CD4-positive, CD25-positive, alpha-beta regulatory T cell (primary cell): ENCODE data around the gene NBEA. TPM values are rescaled to one million over a fixed set of nuclear protein-coding genes. Genes with fewer than 3 reads are reported as not detected.

Experiments
- ATAC-seq, 2 donors: fragments of 150-1000 bp; cut with Tn5 transposase; one replicate each; pipeline ENCODE4 v1.10.0; 2021; ENCODE audit warnings: low read depth in 2 of 2, moderate number of reproducible peaks in 2 of 2, moderate library complexity in 1 of 2
- DNase-seq, 3 donors: peaks; one replicate each; pipeline versions ENCODE4 v3.0.0 to v3.0.0-alpha.2; 2012 to 2022; ENCODE audit warnings: mixed read lengths in 1 of 3
- H3K27ac ChIP-seq: one replicate; pipeline ENCODE4 v1.7.0; 2013; ENCODE audit warnings: mild to moderate bottlenecking, low read length; ENCODE audit not compliant: insufficient read depth, poor library complexity, severe bottlenecking
- H3K27me3 ChIP-seq: one replicate; pipeline ENCODE4 v1.7.0; 2013; ENCODE audit warnings: low read length; ENCODE audit not compliant: control insufficient read depth, insufficient read depth
- H3K36me3 ChIP-seq: one replicate; pipeline ENCODE4 v1.7.0; 2013; ENCODE audit warnings: mild to moderate bottlenecking, low read length, moderate library complexity; ENCODE audit not compliant: control insufficient read depth, insufficient read depth
- H3K4me1 ChIP-seq: 2 replicates; pipeline ENCODE4 v1.7.0; 2013; ENCODE audit warnings: mild to moderate bottlenecking, low read length; ENCODE audit not compliant: insufficient read depth, control insufficient read depth, poor library complexity, severe bottlenecking
- H3K4me3 ChIP-seq: one replicate; pipeline ENCODE4 v1.7.0; 2013; ENCODE audit warnings: low read depth, mild to moderate bottlenecking, low read length, moderate library complexity
- H3K9me3 ChIP-seq, 2 experiments: 1 replicate in 1 of 2; 2 replicates in 1 of 2; pipeline ENCODE4 v1.7.0; 2013; ENCODE audit warnings: low read length in 2 of 2, mild to moderate bottlenecking in 1 of 2, moderate library complexity in 1 of 2; ENCODE audit not compliant: control insufficient read depth in 2 of 2
- H3K27ac Mint-ChIP-seq, 3 donors: one replicate each; pipeline ENCODE4 v1.8.0; 2020 to 2022; ENCODE audit warnings: mild to moderate bottlenecking in 3 of 3, mixed read lengths in 3 of 3, moderate library complexity in 2 of 3
- H3K27me3 Mint-ChIP-seq: one replicate; pipeline ENCODE4 v1.8.0; 2022; ENCODE audit warnings: mild to moderate bottlenecking, mixed read lengths
- H3K36me3 Mint-ChIP-seq: one replicate; pipeline ENCODE4 v1.8.0; 2020; ENCODE audit warnings: mixed read lengths
- H3K4me1 Mint-ChIP-seq, 4 donors: one replicate each; pipeline ENCODE4 v1.8.0; 2020 to 2022; ENCODE audit warnings: mixed read lengths in 4 of 4, mild to moderate bottlenecking in 1 of 4
- H3K4me3 Mint-ChIP-seq, 4 donors: one replicate each; pipeline ENCODE4 v1.8.0; 2020 to 2022; ENCODE audit warnings: mild to moderate bottlenecking in 4 of 4, mixed read lengths in 4 of 4, moderate library complexity in 3 of 4
- H3K9me3 Mint-ChIP-seq, 7 donors: one replicate each; pipeline ENCODE4 v1.8.0; 2020 to 2022; ENCODE audit warnings: mixed read lengths in 7 of 7, mild to moderate bottlenecking in 3 of 7, moderate library complexity in 2 of 7
- polyA plus RNA-seq, 4 donors: library from polyadenylated mRNA; unstranded; fragments of 300-500 nt; fragmentation: Illumina TruSeq; gene quantifications; one replicate each; pipeline ENCODE4 v1.2.3, GENCODE V29; 2021
- total RNA-seq: library from RNA; stranded (reverse); gene quantifications from one replicate; pipeline ENCODE4 v1.2.3, GENCODE V29; 2022

Gene NBEA
- total and polyA plus RNA-seq, 5 donors from 2014 or later, result 0.02 to 1.1 (median 0.30) TPM

DNA sequence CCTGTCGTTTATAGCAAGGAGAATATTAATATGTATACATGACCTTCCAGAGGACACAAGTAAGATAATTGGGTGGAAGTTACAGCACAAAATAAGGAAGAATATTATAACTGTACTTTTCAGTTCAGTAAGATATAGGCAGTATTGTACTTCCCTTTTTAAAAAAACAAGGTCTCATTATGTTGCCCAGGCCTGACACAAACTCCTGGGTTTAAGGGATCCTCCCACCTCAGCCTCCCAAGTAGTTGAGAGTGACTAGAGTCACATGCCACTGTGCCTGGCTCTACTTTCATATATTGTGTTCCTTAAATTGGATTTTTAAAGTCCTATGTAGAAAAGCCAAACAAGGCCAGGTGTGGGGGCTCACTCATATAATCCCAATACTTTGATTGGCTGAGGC is 553.9 kb downstream of the NBEA start:
- no peaks in the 10 kb centered on the region for H3K36me3 Mint-ChIP-seq

DNA sequence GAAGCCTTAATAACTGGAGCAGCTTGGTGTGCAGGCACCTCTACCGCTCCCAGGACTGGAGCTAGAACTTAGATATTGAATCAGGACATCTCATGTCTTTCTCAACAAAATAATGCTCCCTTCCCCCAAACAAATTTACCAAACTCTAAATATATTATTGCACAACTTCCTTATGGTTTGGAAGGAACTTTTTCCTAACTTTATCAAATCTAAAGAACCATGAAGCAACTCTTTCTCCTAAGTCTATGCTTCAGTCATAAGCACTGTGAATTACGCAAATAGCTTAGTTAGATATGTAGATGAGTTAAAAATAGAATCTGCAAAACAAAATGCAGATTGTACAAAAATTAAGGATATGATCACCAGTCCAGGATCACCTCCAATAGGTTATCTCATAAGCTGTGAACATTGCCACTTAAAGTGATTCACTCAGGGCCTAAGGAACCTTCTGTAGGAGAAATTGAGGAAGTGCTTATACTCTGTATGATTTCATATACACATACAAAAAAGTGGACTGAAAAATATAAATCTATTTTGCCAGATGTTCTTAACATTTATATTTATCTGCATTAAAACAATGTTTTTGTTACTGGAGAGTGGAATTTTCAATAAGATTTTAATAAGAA is 554.8 kb downstream of the NBEA start:
- no peaks in the 10 kb centered on the region for H3K36me3 Mint-ChIP-seq
- H3K27ac Mint-ChIP-seq, result no peak overlapping the region
- DNase-seq, result no peak
- peaks cover 0 to 4% (median 0%) of the 10 kb centered on the region in 4 donors for H3K4me1 Mint-ChIP-seq
- H3K36me3 ChIP-seq, result no peaks in the 10 kb centered on the region
- no peak for ATAC-seq
- H3K27ac ChIP-seq, result no peak overlapping the region
- H3K4me1 ChIP-seq, result no peaks in the 10 kb centered on the region
- H3K27me3 ChIP-seq, result no peaks in the 10 kb centered on the region
- H3K9me3 ChIP-seq, result no peaks in the 10 kb centered on the region
- H3K4me3 Mint-ChIP-seq, result no peak overlapping the region
- H3K4me3 ChIP-seq, result no peak overlapping the region
- peaks cover 0 to 11% (median 1%) of the 10 kb centered on the region in 7 donors for H3K9me3 Mint-ChIP-seq
- no peaks in the 10 kb centered on the region for H3K27me3 Mint-ChIP-seq

More for the DNA sequence above, 553.9 kb downstream of the NBEA start:
- peaks cover 0 to 4% (median 0%) of the 10 kb centered on the region in 4 donors for H3K4me1 Mint-ChIP-seq
- no peak overlapping the region for H3K27ac ChIP-seq
- H3K27me3 Mint-ChIP-seq, result no peaks in the 10 kb centered on the region
- no peak overlapping the region for H3K27ac Mint-ChIP-seq
- H3K9me3 ChIP-seq, result no peaks in the 10 kb centered on the region
- no peaks in the 10 kb centered on the region for H3K27me3 ChIP-seq
- DNase-seq (no peak), ATAC-seq (no peak)
- no peak overlapping the region for H3K4me3 Mint-ChIP-seq
- no peaks in the 10 kb centered on the region for H3K4me1 ChIP-seq
- no peaks in the 10 kb centered on the region for H3K36me3 ChIP-seq
- H3K4me3 ChIP-seq, result no peak overlapping the region
- peaks cover 0 to 11% (median 3%) of the 10 kb centered on the region in 7 donors for H3K9me3 Mint-ChIP-seq

DNA sequence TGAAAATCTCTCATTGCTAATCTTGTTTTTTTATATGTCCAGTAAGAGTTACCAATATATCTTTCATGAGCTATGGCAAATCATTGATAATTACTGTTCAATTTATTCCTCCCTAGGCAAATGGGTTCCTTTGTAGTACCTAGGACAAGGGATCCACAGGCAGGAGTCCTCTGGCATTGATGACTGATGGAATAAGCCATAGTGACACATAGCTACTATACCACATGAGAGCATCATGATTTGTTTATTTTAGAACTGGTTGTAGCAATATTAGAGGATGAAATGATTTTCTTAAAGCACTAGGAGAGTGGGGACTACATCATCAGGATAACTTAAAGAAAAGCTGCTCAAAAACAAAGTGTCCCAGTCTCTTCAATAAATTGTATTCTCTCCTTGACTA is 556.2 kb downstream of the NBEA start:
- no peak for ATAC-seq
- Mint-ChIP-seq H3K4me1 (peaks cover 0 to 4% (median 0%) of the 10 kb centered on the region in 4 donors), H3K36me3 (no peaks in the 10 kb centered on the region), H3K9me3 (peaks cover 0 to 11% (median 0%) of the 10 kb centered on the region in 7 donors), H3K27ac (no peak overlapping the region), H3K27me3 (no peaks in the 10 kb centered on the region), H3K4me3 (no peak overlapping the region)
- Histone ChIP-seq H3K27ac (no peak overlapping the region), H3K4me1 (no peaks in the 10 kb centered on the region), H3K36me3 (no peaks in the 10 kb centered on the region), H3K27me3 (no peaks in the 10 kb centered on the region), H3K4me3 (no peak overlapping the region), H3K9me3 (no peaks in the 10 kb centered on the region)
- DNase-seq, result no peak

DNA sequence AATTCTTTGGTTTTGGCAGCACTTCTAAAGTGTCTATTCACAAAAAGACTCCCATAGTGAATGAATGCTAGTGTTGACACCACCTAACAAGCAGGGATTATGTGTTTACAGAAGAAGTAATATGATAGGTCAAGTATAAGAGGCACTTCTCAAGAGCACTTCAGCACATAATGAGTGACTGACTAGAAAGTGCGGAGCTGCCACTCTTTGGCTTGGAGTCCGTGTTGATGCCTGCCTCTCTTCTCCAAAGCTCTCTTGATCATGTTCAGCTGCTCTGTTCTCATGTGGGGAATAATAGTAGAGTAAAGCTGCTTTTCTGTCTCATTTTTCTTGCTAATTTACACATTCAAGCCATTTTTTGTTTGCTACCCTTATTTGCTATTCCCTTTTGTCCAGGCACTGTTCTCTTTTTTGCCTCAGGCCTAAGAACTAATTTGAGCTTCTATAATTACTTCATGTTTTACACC is 557.2 kb downstream of the NBEA start:
- DNase-seq (no peak), ATAC-seq (no peak)
- H3K36me3 ChIP-seq, result no peaks in the 10 kb centered on the region
- H3K9me3 Mint-ChIP-seq, result peaks cover 0 to 11% (median 0%) of the 10 kb centered on the region in 7 donors
- no peaks in the 10 kb centered on the region for H3K36me3 Mint-ChIP-seq
- H3K4me3 Mint-ChIP-seq, result no peak overlapping the region
- no peaks in the 10 kb centered on the region for H3K4me1 ChIP-seq
- H3K27me3 Mint-ChIP-seq, result no peaks in the 10 kb centered on the region
- peaks cover 0 to 4% (median 0%) of the 10 kb centered on the region in 4 donors for H3K4me1 Mint-ChIP-seq
- H3K9me3 ChIP-seq, result no peaks in the 10 kb centered on the region
- H3K27me3 ChIP-seq, result no peaks in the 10 kb centered on the region
- H3K27ac Mint-ChIP-seq, result no peak overlapping the region
- H3K27ac ChIP-seq, result no peak overlapping the region
- H3K4me3 ChIP-seq, result no peak overlapping the region

DNA sequence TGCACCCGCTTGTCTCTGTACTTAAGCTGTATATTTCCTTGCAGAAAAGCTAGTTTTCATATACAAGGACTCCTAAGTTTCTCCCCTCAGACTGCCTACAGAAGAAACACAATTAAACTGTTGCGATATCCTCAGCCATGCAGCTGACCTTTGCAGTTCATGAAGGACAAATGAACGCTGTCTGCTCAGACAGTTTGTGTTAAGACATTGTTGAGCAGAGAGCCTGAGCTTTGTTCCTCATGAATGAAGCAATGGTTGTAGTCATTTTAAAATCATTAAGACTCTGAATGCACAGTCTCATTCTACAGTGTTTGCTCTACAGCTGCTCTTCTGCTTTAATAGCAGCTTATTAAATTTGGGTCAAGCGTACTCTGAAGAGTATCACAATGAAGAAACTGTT is 557.6 kb downstream of the NBEA start:
- H3K4me3 Mint-ChIP-seq, result no peak overlapping the region
- H3K9me3 ChIP-seq, result no peaks in the 10 kb centered on the region
- no peaks in the 10 kb centered on the region for H3K36me3 ChIP-seq
- H3K27ac ChIP-seq, result no peak overlapping the region
- no peaks in the 10 kb centered on the region for H3K27me3 ChIP-seq
- peak overlapping the region in 1 of 3 donors; percentile 8 for H3K27ac Mint-ChIP-seq
- peaks cover 0 to 8% (median 0%) of the 10 kb centered on the region in 7 donors for H3K9me3 Mint-ChIP-seq
- peaks cover 0 to 4% (median 0%) of the 10 kb centered on the region in 4 donors for H3K4me1 Mint-ChIP-seq
- H3K36me3 Mint-ChIP-seq, result no peaks in the 10 kb centered on the region
- no peaks in the 10 kb centered on the region for H3K4me1 ChIP-seq
- H3K4me3 ChIP-seq, result no peak overlapping the region
- ATAC-seq, result no peak
- DNase-seq, result no peak
- H3K27me3 Mint-ChIP-seq, result no peaks in the 10 kb centered on the region

DNA sequence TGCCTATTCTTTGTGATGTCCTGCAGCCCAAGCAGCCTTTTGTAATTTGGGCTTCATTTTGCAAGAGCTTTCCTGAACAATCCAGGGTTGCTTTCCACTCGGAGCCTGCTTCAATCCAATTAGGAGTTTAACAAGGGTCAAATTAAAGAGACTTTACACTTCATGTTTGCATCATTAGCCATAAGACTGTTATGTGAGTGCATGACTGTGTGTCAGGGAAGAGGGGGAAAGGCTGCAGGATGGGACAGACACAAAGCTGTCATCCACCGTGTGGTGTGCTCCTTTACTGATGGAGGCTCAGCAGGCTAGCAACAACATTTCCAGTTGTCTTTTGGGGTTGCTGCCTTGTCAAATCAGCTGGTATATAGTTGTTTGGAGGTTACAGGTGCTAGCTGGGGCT is 558.1 kb downstream of the NBEA start:
- Histone ChIP-seq H3K9me3 (no peaks in the 10 kb centered on the region), H3K4me1 (no peaks in the 10 kb centered on the region), H3K36me3 (no peaks in the 10 kb centered on the region), H3K27ac (no peak overlapping the region), H3K4me3 (no peak overlapping the region), H3K27me3 (no peaks in the 10 kb centered on the region)
- Mint-ChIP-seq H3K4me1 (peaks cover 0 to 4% (median 0%) of the 10 kb centered on the region in 4 donors), H3K27ac (no peak overlapping the region), H3K36me3 (no peaks in the 10 kb centered on the region), H3K9me3 (peaks cover 0 to 4% (median 0%) of the 10 kb centered on the region in 7 donors), H3K27me3 (no peaks in the 10 kb centered on the region), H3K4me3 (no peak overlapping the region)
- DNase-seq, result no peak
- no peak for ATAC-seq

DNA sequence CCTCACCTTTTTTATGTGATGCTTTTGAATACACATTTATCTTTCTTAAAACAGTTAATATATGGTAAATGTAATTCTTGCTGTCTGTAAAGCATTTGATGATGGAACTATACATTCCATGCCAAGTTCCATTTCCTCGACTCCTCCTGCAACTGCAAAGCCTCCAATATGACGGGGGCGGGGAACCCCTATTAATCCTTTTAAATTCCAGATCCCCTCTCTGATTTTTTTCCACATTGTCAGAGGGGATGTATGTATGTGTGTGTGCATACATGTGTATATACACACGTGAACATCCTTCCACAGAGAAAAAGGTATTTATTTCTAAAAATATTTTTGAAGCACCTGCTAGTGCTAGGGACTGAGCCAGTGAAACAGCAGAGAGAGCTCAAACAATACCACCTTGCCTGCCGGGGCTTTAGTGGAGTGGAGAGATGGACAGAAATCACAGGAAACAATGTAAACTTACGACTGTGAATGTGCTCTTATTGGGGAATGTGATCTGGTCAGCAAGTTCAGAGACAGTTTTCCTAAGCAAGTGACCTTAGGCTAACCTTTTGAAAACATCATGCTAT is 559.7 kb downstream of the NBEA start:
- peaks cover 0 to 4% (median 0%) of the 10 kb centered on the region in 4 donors for H3K4me1 Mint-ChIP-seq
- DNase-seq, result no peak

DNA sequence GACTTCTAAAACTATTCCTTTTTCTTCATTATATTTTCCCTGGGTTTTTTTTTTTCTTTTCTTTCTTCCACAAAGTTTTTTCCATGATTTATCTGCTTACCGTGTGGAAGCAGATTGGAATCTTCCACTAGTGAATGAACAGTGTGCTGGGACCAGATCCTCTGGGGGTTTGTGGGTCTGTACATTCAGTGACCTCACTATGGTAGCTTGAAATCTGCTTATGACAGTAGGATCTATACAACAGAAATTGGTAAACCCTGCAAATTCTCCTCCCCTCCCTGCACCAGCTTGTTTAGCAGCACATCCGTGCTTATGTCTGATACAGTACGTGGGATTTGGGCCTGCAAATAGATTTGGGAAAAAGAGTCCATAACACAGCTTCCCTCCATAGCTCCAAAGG is 560.4 kb downstream of the NBEA start:
- Mint-ChIP-seq H3K4me1 (peaks cover 0 to 4% (median 0%) of the 10 kb centered on the region in 4 donors), H3K27ac (no peak overlapping the region), H3K4me3 (no peak overlapping the region), H3K9me3 (peaks cover 0 to 3% (median 0%) of the 10 kb centered on the region in 7 donors), H3K27me3 (no peaks in the 10 kb centered on the region), H3K36me3 (no peaks in the 10 kb centered on the region)
- Histone ChIP-seq H3K27me3 (no peaks in the 10 kb centered on the region), H3K4me1 (no peaks in the 10 kb centered on the region), H3K4me3 (no peak overlapping the region), H3K9me3 (no peaks in the 10 kb centered on the region), H3K27ac (no peak overlapping the region), H3K36me3 (no peaks in the 10 kb centered on the region)
- ATAC-seq (no peak), DNase-seq (no peak)

More for the DNA sequence above, 559.7 kb downstream of the NBEA start:
- Mint-ChIP-seq H3K27ac (no peak overlapping the region), H3K4me3 (no peak overlapping the region), H3K9me3 (peaks cover 0 to 3% (median 0%) of the 10 kb centered on the region in 7 donors), H3K27me3 (no peaks in the 10 kb centered on the region), H3K36me3 (no peaks in the 10 kb centered on the region)
- Histone ChIP-seq H3K27ac (no peak overlapping the region), H3K27me3 (no peaks in the 10 kb centered on the region), H3K4me1 (no peaks in the 10 kb centered on the region), H3K9me3 (no peaks in the 10 kb centered on the region), H3K36me3 (no peaks in the 10 kb centered on the region), H3K4me3 (no peak overlapping the region)
- no peak for ATAC-seq
